Activated T-cell treated with anti-CD3 and anti-CD28 coated beads for 24 hours (primary cell): Measurements from ENCODE around the gene ANKS6.

Source experiments
- DNase-seq: peaks from one replicate; pipeline ENCODE4 v3.0.0-alpha.2; 2020; ENCODE audit warnings: low read depth

Gene ANKS6

GRCh38 chr9:98736226-98736625, 60.1 kb downstream of the ANKS6 start:
- no peak for DNase-seq

- no peak for DNase-seq
These were observed 63.6 kb downstream of the ANKS6 start for GRCh38 chr9:98732801-98733200.

- no peak for DNase-seq
These were observed 64.3 kb downstream of the ANKS6 start for GRCh38 chr9:98732091-98732490.

- no peak for DNase-seq
These were observed 65.5 kb downstream of the ANKS6 start for GRCh38 chr9:98730871-98731270.

- DNase-seq = no peak
These were observed 67.9 kb downstream of the ANKS6 start for GRCh38 chr9:98728500-98728899.

GRCh38 chr9:98727428-98727827, 68.9 kb downstream of the ANKS6 start:
- DNase-seq = no peak

- DNase-seq = no peak
These were observed 69.6 kb downstream of the ANKS6 start for GRCh38 chr9:98726735-98727134.

- no peak for DNase-seq
These were observed 71.4 kb downstream of the ANKS6 start for GRCh38 chr9:98724810-98725530.

- no peak for DNase-seq
These were observed 74.7 kb downstream of the ANKS6 start for GRCh38 chr9:98721643-98722042.

GRCh38 chr9:98720402-98720801, 76.0 kb downstream of the ANKS6 start:
- DNase-seq = no peak

GRCh38 chr9:98719055-98719454, 77.3 kb downstream of the ANKS6 start:
- DNase-seq = no peak

- no peak for DNase-seq
These were observed 81.5 kb downstream of the ANKS6 start for GRCh38 chr9:98714833-98715232.

GRCh38 chr9:98712987-98713386, 83.4 kb downstream of the ANKS6 start:
- DNase-seq = no peak

GRCh38 chr9:98709968-98710965, 86.1 kb downstream of the ANKS6 start:
- DNase-seq = no peak

GRCh38 chr9:98708933-98709911, 87.1 kb downstream of the ANKS6 start, which contains the start of gene GABBR2:
Gene GABBR2 (minus strand): TSS chr9:98708935. CDS start chr9:98708737, 198 bp downstream.
- DNase-seq = no peak

- no peak for DNase-seq
These were observed 88.0 kb downstream of the ANKS6 start for GRCh38 chr9:98708103-98708932.

- no peak for DNase-seq
These were observed 88.9 kb downstream of the ANKS6 start for GRCh38 chr9:98707166-98708102.

GRCh38 chr9:98706651-98707165, 89.6 kb downstream of the ANKS6 start:
- no peak for DNase-seq

- DNase-seq = no peak
These were observed 93.4 kb downstream of the ANKS6 start for GRCh38 chr9:98702835-98703380.
